ENCODE data around the gene FBXW9.

FBXW9 gene

DNA sequence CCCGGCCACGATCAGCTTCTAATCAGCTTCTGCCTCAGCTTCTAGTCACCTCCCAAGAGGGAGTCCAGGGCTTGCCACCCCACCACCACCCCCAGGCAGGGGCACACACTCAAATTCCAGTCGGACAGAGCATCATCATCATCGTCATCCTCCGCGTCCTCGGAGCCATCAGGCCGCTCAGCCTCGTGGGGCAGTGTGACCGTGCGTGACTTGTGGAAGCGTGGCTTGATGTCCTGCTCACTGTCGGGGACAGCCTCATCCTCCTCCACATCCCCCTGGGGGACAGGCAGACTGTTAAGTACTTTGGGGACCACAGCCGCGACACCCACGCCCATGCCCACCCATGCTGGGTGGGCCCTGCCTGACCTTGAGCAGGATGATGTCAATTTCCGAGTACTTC, 14.8 kb upstream of the FBXW9 start:
- no peak for DNase-seq (ENCODE audit: low read depth)
- TF ChIP-seq, protein P1, sequence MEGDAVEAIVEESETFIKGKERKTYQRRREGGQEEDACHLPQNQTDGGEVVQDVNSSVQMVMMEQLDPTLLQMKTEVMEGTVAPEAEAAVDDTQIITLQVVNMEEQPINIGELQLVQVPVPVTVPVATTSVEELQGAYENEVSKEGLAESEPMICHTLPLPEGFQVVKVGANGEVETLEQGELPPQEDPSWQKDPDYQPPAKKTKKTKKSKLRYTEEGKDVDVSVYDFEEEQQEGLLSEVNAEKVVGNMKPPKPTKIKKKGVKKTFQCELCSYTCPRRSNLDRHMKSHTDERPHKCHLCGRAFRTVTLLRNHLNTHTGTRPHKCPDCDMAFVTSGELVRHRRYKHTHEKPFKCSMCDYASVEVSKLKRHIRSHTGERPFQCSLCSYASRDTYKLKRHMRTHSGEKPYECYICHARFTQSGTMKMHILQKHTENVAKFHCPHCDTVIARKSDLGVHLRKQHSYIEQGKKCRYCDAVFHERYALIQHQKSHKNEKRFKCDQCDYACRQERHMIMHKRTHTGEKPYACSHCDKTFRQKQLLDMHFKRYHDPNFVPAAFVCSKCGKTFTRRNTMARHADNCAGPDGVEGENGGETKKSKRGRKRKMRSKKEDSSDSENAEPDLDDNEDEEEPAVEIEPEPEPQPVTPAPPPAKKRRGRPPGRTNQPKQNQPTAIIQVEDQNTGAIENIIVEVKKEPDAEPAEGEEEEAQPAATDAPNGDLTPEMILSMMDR (conservative IDR thresholded peaks at IDR 0.05; ENCODE audit: control insufficient read depth, insufficient read depth, low read depth, low read length) = no peak
- no peak overlapping the region for H3K4me3 ChIP-seq (ENCODE audit: control insufficient read depth, low read depth, low read length)

DNA sequence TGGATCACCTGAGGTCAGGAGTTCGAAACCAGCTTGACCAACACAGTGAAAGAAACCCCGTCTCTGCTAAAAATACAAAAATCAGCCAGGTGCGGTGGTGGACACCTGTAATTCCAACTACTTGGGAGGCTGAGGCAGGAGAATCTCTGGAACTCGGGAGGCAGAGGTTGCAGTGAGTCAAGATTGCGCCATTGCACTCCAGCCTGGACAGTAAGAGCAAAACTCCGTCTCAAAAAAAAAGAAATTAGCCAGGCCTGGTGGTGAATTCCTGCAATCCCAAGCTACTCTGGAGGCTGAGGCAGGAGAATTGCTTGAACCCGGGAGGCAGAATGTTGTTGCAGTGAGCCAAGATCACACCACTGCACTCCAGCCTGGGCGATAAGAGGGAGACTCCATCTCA, 12.2 kb upstream of the FBXW9 start:
- TF ChIP-seq, protein P1 (conservative IDR thresholded peaks at IDR 0.05; ENCODE audit: control insufficient read depth, insufficient read depth, low read depth, low read length) = no peak

DNA sequence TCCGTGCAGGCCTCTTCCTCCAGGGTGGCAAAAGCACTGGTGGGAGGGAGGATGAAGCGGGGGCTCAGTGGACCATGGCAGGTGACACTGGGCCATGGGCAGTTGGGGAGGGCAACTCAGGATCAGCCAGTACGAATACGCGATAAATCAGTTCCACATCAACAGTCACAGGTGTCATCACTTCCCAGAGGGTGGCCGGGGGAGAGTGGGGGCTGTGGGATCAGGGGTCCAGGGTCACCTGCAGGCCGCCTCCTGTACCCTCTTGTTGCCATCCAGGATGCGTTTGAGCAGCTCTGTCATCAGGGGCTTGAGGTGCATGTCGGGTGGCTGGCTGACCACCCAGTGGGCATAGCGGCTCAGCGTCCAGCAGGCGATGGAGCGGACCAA, 9.9 kb upstream of the FBXW9 start:
- DNase-seq (ENCODE audit: low read depth) = no peak
- H3K4me3 ChIP-seq (ENCODE audit: control insufficient read depth, low read depth, low read length) = no peak overlapping the region
- TF ChIP-seq, protein P1 (conservative IDR thresholded peaks at IDR 0.05; ENCODE audit: control insufficient read depth, insufficient read depth, low read depth, low read length) = no peak

More for the DNA sequence above, 12.2 kb upstream of the FBXW9 start:
- no peak overlapping the region for H3K4me3 ChIP-seq (ENCODE audit: control insufficient read depth, low read depth, low read length)
- DNase-seq (ENCODE audit: low read depth) = no peak

DNA sequence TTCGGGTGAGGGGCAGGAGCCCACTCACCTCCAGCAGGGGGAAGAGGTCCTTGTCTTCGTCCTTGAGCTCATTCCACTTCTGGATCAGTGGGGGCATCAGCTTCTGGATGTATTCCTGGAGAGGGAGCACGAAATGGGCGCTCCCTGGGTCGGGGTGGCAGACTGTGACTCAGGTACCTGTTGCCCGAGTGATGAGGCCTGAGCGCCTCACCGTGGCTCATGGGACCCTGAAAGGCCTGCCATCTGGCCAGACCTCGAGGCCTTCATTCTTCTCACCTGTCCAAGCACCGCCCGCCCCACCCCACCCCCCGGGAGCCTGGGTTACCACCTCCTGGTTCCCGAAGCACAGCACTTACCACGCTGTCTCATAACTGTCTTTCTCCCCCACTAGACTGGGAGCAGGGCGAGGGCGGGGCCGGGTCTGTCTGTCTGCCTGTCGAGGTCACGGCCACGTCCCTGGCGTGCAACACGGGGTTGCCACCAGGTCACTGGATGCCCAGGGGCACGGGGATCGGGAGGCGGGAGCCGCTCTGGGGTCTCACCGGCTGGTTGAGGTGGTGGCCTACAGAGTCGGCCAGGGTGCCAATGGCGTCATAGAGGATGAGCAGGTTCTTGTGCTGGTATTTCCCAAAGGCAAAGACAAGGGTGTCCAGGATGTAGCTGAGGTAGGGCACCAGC, 9.4 kb upstream of the FBXW9 start:
- no peak overlapping the region for H3K4me3 ChIP-seq (ENCODE audit: control insufficient read depth, low read depth, low read length)
- DNase-seq (ENCODE audit: low read depth) = no peak
- TF ChIP-seq, protein P1 (conservative IDR thresholded peaks at IDR 0.05; ENCODE audit: control insufficient read depth, insufficient read depth, low read depth, low read length) = no peak

DNA sequence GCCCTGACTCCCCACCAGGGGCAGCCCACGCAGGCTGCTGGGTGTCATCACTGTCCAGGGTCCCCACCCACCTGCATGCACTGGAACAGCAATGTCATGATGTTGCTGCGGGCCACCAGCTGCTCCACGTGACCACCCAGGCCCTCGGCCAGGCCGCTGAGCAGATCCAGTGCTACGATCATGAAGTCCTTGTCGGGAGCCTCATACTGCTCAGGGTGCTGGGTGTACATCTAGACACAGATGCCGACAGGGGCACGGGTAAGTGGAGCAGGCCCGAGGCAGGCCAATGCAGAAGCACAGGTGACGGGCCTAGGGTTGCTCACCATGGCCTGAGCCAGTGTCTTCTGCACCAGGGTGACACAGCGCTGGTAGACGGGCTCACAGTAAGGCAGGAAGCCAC, 8.7 kb upstream of the FBXW9 start:
- TF ChIP-seq, protein P1 (conservative IDR thresholded peaks at IDR 0.05; ENCODE audit: control insufficient read depth, insufficient read depth, low read depth, low read length) = no peak
- no peak for DNase-seq (ENCODE audit: low read depth)
- H3K4me3 ChIP-seq (ENCODE audit: control insufficient read depth, low read depth, low read length) = no peak overlapping the region

DNA sequence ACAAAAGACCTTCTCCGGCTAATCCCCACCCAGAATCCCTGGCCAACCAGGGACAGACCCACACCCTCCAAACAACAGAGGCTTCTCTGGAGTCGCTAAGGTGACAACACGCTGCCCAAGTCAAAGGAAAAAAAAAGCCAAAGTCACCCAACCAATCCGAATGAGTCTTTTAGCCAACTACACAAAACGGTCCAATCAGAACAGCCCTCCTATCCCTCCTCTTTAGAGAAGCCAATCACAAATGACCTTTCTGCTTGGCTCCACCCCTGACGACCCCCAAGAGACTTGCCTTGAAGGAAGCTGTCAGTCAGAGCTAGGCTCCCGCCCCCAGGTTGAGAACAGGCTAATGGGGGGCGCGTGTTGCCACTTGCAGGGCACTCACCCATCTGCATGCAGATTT, 6.6 kb upstream of the FBXW9 start:
- TF ChIP-seq, protein P1 (conservative IDR thresholded peaks at IDR 0.05; ENCODE audit: control insufficient read depth, insufficient read depth, low read depth, low read length) = no peak

More for the DNA sequence above, 6.6 kb upstream of the FBXW9 start:
- no peak overlapping the region for H3K4me3 ChIP-seq (ENCODE audit: control insufficient read depth, low read depth, low read length)
- DNase-seq (ENCODE audit: low read depth) = peak; percentile 74

All from fibroblast of mammary gland (primary cell).